A549 (cell line): ENCODE results near the gene SKOR1. TPM values are rescaled to one million over a fixed set of nuclear protein-coding genes. Genes with fewer than 3 reads are reported as not detected.

Experiments
- ATAC-seq, 2 experiments: fragments of 200-7000 bp in 1 of 2; fragments of >200 bp in 1 of 2; cut with Nextera tagmentation in 1 of 2; cut with Tn5 transposase in 1 of 2; 3 replicates each; pipeline versions ENCODE4 v1.8.0 to v1.9.1; 2018 to 2020; ENCODE audit warnings: mild to moderate bottlenecking in 1 of 2, moderate library complexity in 1 of 2
- CTCF ChIA-PET: fragments of 300-600 bp; sonication (Branson Sonifier 250); formaldehyde crosslinking; extraction: SDS; loops from one replicate; lab custom pipeline; 2021; ENCODE audit warnings: antibody characterized with exemption, inconsistent platforms; lab: Yijun Ruan, JAX
- POLR2A ChIA-PET: fragments of 350-600 bp; formaldehyde crosslinking; extraction: SDS; loops from one replicate; lab custom pipeline; 2021; ENCODE audit warnings: antibody characterized with exemption, inconsistent platforms; lab: Yijun Ruan, JAX
- DNase-seq, 2 experiments: peaks; one replicate each; pipeline versions ENCODE4 v3.0.0 to v3.0.0-alpha.2; 2011 to 2016; ENCODE audit warnings: low read depth in 1 of 2, low spot score in 1 of 2
- FAIRE-seq: peaks from 2 replicates; lab custom pipeline; 2011; peaks lifted over from hg19 to GRCh38; lab: Jason Lieb, UNC
- H3K27ac ChIP-seq, 2 experiments: fragments of >200 bp; sonication (Bioruptor Twin); formaldehyde crosslinking; 3 replicates each; pipeline ENCODE4 v1.5.1; 2016 to 2017
- H3K4me1 ChIP-seq: fragments of >200 bp; sonication (Bioruptor Twin); formaldehyde crosslinking; 3 replicates; pipeline ENCODE4 v1.6.1; 2016
- H3K4me2 ChIP-seq: fragments of >200 bp; sonication (Bioruptor Twin); formaldehyde crosslinking; 3 replicates; pipeline ENCODE4 v1.6.1; 2016
- H3K4me3 ChIP-seq: fragments of >200 bp; sonication (Bioruptor Twin); formaldehyde crosslinking; 3 replicates; pipeline ENCODE4 v1.5.1; 2016
- H3K9me3 ChIP-seq: fragments of >200 bp; sonication (Bioruptor Twin); formaldehyde crosslinking; 3 replicates; pipeline ENCODE4 v1.6.1; 2016
- CBX2 ChIP-seq: fragments of 200-600 bp; sonication (generic); IDR thresholded peaks from 2 replicates; pipeline ENCODE4 v1.6.1; 2016; ENCODE audit warnings: low read depth, mild to moderate bottlenecking, borderline replicate concordance
- CEBPB ChIP-seq, 2 experiments: fragments of >200 bp in 1 of 2; sonication (Bioruptor Twin) in 1 of 2; formaldehyde crosslinking in 1 of 2; IDR thresholded peaks; 2 replicates each; pipeline ENCODE4 v1.6.1; 2012 to 2016
- CHD4 ChIP-seq: fragments of 200-600 bp; sonication (generic); IDR thresholded peaks from 2 replicates; pipeline ENCODE4 v1.6.1; 2016; ENCODE audit warnings: antibody characterized with exemption, mild to moderate bottlenecking, borderline replicate concordance
- EP300 ChIP-seq, 2 experiments: fragments of >200 bp; sonication (Bioruptor Twin); formaldehyde crosslinking; IDR thresholded peaks; 2 replicates in 1 of 2; 3 replicates in 1 of 2; pipeline ENCODE4 v1.6.1; 2016 to 2017
- FOSL2 ChIP-seq, 2 experiments: fragments of 450-650 bp in 1 of 2; fragments of >200 bp in 1 of 2; sonication (Bioruptor Twin) in 1 of 2; formaldehyde crosslinking; IDR thresholded peaks; 2 replicates each; pipeline versions ENCODE4 v1.5.0 to v1.6.1; 2016 to 2020; ENCODE audit warnings: mild to moderate bottlenecking in 1 of 2, moderate library complexity in 1 of 2
- GATA3 ChIP-seq: IDR thresholded peaks from 2 replicates; pipeline ENCODE4 v1.6.1; 2012; ENCODE audit warnings: borderline replicate concordance
- HDAC2 ChIP-seq: fragments of 200-600 bp; sonication (generic); IDR thresholded peaks from 2 replicates; pipeline ENCODE4 v1.6.1; 2016
- HOXB5 ChIP-seq: fragments of 250-450 bp; sonication (Bioruptor Pico); IDR thresholded peaks from 2 replicates; pipeline ENCODE4 v1.5.0; 2020; ENCODE audit warnings: mild to moderate bottlenecking, moderate library complexity
- KDM1A ChIP-seq: fragments of 200-600 bp; sonication (generic); IDR thresholded peaks from 2 replicates; pipeline ENCODE4 v1.6.1; 2016; ENCODE audit warnings: low read depth, mild to moderate bottlenecking
- MAFK ChIP-seq: fragments of 450-650 bp; IDR thresholded peaks from 2 replicates; pipeline ENCODE4 v1.6.1; 2014; ENCODE audit not compliant: partially characterized antibody
- MYC ChIP-seq: IDR thresholded peaks from 2 replicates; pipeline ENCODE4 v1.6.1; 2012; ENCODE audit warnings: mild to moderate bottlenecking, inconsistent platforms, low read length, improper control_type of control experiment, borderline replicate concordance
- PHF8 ChIP-seq: fragments of 200-600 bp; sonication (generic); IDR thresholded peaks from 2 replicates; pipeline ENCODE4 v1.6.1; 2016; ENCODE audit warnings: low read depth, mild to moderate bottlenecking, antibody characterized with exemption, moderate library complexity, borderline replicate concordance
- RARB ChIP-seq: fragments of 250-450 bp; sonication (Bioruptor Pico); IDR thresholded peaks from 2 replicates; pipeline ENCODE4 v1.8.0; 2021; ENCODE audit warnings: mild to moderate bottlenecking, moderate library complexity
- RFX5 ChIP-seq: fragments of 450-650 bp; IDR thresholded peaks from 2 replicates; pipeline ENCODE4 v1.7.1; 2014; ENCODE audit warnings: antibody characterized with exemption, mild to moderate bottlenecking, moderate library complexity
- SMC3 ChIP-seq: fragments of >200 bp; sonication (Bioruptor Twin); formaldehyde crosslinking; IDR thresholded peaks from 3 replicates; pipeline ENCODE4 v1.6.1; 2018; ENCODE audit warnings: inconsistent platforms
- SREBF2 ChIP-seq: fragments of 450-650 bp; IDR thresholded peaks from 2 replicates; pipeline ENCODE4 v1.6.1; 2014; ENCODE audit warnings: mild to moderate bottlenecking, moderate library complexity
- TP53 ChIP-seq: fragments of 250-450 bp; sonication (Bioruptor Pico); IDR thresholded peaks from 2 replicates; pipeline ENCODE4 v1.5.0; 2021; ENCODE audit warnings: mild to moderate bottlenecking, moderate library complexity
- ZC3H11A ChIP-seq: fragments of 450-650 bp; IDR thresholded peaks from 2 replicates; pipeline ENCODE4 v1.6.1; 2014; ENCODE audit warnings: antibody characterized with exemption, mild to moderate bottlenecking
- WGBS: methylation state at CpG from one replicate; pipeline ENCODE4 v1.1.6; 2017; ENCODE audit errors: missing lambda C conversion rate; 5-methylcytosine and 5-hydroxymethylcytosine counted together
- polyA plus RNA-seq, 4 experiments: library from polyadenylated mRNA; depleted of rRNA in 3 of 4; stranded (reverse); fragments of >200 nt; fragmentation: RNase III in 1 of 4; extraction: RNeasy Plus Mini Kit Qiagen cat#74134 plus additional on column Dnase treatment in 1 of 4; gene quantifications; 2 replicates in 3 of 4; 3 replicates in 1 of 4; pipeline ENCODE4 v1.2.3, GENCODE V29; 2011 to 2017
- TF ChIP-seq, protein P1 (sequence below): fragments of 150-350 bp; IDR thresholded peaks from 2 replicates; pipeline ENCODE4 v1.6.1; 2014; ENCODE audit warnings: low read depth, mild to moderate bottlenecking, low read length
- TF ChIP-seq, protein P2 (sequence below): fragments of 450-650 bp; IDR thresholded peaks from 2 replicates; pipeline ENCODE4 v1.6.1; 2014; ENCODE audit warnings: antibody characterized with exemption
- TF ChIP-seq, protein P3 (sequence below): fragments of 250-450 bp; sonication (Bioruptor Pico); IDR thresholded peaks from 2 replicates; pipeline ENCODE4 v1.5.0; 2020; ENCODE audit warnings: low read depth, mild to moderate bottlenecking, moderate library complexity

The SKOR1 gene
- polyA plus RNA-seq, 2 of the 4 experiments (the other 2 are of a cell fraction) = 0.03 to 0.05 TPM

DNA sequence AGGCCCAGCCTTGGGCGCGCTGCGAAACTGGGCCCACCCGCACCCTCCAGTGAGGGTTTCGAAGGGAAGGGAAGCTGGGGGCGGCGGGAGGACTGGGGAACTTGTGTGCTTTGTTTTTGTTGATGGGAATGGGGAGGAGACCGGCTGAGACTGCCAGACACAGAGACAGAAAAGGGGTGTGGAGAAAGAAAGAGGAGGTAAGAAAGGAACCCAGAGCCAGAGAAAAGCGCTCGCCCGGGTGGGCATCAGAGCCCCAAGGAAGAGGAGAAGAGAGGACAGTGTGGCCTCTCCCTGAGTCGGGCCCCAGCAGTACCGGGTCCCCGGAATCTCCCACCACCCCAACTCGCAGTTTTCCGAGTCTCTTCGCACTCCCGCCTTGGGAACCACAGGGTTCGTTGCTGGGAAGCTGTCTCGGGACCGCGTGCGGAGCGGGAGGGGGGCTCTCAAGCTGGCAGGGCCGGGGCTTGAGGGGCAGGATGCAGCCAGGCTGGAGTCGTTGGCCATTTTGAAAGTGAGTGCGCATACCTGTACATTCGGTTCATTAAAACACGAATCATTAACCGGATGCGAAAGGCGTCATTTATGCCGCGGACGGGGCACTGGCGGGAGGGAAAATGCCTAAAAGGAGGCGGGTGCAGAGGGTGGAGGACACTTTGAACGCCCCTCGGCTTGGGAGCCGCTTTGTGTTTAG, 3.1 kb downstream of the SKOR1 start:
- no peak overlapping the region for H3K4me2 ChIP-seq
- POLR2A ChIA-PET = no interaction called here
- 77% methylated on average over 40 of the region's 40 CpGs for WGBS

DNA sequence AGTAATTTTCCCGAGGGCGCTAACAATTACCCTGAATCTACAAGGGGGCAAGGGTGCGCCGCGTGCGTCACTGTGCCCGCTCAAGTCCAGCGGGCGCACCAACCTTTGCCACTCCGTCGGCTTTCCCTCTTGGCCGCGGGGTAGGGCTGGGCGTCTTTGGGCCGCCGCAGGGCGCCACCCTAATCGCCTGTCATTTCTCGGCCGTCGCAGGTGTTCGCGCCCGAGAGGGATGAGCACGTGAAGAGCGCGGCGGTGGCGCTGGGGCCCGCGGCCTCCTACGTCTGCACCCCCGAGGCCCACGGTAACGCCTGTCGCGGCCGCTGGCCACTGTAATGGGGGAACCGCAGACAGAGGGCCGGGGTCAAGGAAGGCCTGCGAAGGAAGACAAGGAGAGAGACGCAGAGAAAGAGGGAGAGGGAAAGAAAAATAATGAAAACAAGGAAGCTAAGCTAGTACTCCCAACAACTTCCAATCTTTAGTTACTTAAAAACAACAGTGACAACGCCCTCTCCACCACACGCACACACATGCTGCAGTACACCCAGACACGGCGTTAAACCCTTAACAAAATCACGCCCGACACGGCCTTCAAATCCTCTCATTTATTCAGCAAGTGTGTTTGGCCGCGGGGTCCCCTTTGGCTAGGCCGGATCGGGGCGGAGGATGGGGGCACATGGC, 3.8 kb downstream of the SKOR1 start:
- DNase-seq (no peak), ATAC-seq (no peak), FAIRE-seq (no peak)
- Histone ChIP-seq H3K27ac (no peak overlapping the region), H3K9me3 (no peaks in the 10 kb centered on the region), H3K4me2 (no peak overlapping the region), H3K4me3 (no peak overlapping the region), H3K4me1 (peaks cover 19% of the 10 kb centered on the region; the same call in 2 of the 3 replicates)
- TF ChIP-seq GATA3 (no peak), RARB (CRISPR knock-in tag) (no peak), HOXB5 (CRISPR knock-in tag) (no peak), PHF8 (no peak), EP300 (IDR thresholded peaks at IDR 0.05) (no peak), CEBPB (IDR thresholded peaks at IDR 0.05) (no peak)
- TF ChIP-seq, protein P1, sequence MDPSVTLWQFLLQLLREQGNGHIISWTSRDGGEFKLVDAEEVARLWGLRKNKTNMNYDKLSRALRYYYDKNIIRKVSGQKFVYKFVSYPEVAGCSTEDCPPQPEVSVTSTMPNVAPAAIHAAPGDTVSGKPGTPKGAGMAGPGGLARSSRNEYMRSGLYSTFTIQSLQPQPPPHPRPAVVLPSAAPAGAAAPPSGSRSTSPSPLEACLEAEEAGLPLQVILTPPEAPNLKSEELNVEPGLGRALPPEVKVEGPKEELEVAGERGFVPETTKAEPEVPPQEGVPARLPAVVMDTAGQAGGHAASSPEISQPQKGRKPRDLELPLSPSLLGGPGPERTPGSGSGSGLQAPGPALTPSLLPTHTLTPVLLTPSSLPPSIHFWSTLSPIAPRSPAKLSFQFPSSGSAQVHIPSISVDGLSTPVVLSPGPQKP = no peak
- TF ChIP-seq, protein P2, sequence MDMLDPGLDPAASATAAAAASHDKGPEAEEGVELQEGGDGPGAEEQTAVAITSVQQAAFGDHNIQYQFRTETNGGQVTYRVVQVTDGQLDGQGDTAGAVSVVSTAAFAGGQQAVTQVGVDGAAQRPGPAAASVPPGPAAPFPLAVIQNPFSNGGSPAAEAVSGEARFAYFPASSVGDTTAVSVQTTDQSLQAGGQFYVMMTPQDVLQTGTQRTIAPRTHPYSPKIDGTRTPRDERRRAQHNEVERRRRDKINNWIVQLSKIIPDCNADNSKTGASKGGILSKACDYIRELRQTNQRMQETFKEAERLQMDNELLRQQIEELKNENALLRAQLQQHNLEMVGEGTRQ = no peak
- ChIA-PET POLR2A (no interaction called here), CTCF (interaction anchor here (1.4 to 4.6 kb wide), 2 partner anchors 327 to 371 kb away, joined by 3 to 41 read pairs; no protein-coding TSS in a partner anchor)
- 85% methylated on average over 54 of the region's 54 CpGs for WGBS

More for the DNA sequence above, 3.1 kb downstream of the SKOR1 start:
- DNase-seq (no peak), ATAC-seq (no peak), FAIRE-seq (no peak)
- Histone ChIP-seq H3K9me3 (no peaks in the 10 kb centered on the region), H3K27ac (no peak overlapping the region), H3K4me1 (peaks cover 22% of the 10 kb centered on the region; the same call in 2 of the 3 replicates), H3K4me3 (no peak overlapping the region)
- CTCF ChIA-PET = interaction anchor here (0.9 to 5.0 kb wide), 5 partner anchors 7 to 588 kb away, joined by 3 to 26 read pairs (median 4); no protein-coding TSS in a partner anchor
- TF ChIP-seq MAFK (no peak), KDM1A (no peak), EP300 (IDR thresholded peaks at IDR 0.05) (no peak), MYC (no peak), FOSL2 (IDR thresholded peaks at IDR 0.05) (no peak), FOSL2 (CRISPR knock-in tag; IDR thresholded peaks at IDR 0.05) (no peak), RARB (CRISPR knock-in tag) (no peak), HOXB5 (CRISPR knock-in tag) (no peak), CHD4 (no peak), SMC3 (no peak), CBX2 (no peak), HDAC2 (no peak), SREBF2 (no peak), RFX5 (no peak), ZC3H11A (no peak), GATA3 (no peak), TP53 (CRISPR knock-in tag) (no peak)
- TF ChIP-seq, protein P3, sequence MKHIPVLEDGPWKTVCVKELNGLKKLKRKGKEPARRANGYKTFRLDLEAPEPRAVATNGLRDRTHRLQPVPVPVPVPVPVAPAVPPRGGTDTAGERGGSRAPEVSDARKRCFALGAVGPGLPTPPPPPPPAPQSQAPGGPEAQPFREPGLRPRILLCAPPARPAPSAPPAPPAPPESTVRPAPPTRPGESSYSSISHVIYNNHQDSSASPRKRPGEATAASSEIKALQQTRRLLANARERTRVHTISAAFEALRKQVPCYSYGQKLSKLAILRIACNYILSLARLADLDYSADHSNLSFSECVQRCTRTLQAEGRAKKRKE (CRISPR knock-in tag) = no peak
